ENCODE results near the gene ULK4.

DNA sequence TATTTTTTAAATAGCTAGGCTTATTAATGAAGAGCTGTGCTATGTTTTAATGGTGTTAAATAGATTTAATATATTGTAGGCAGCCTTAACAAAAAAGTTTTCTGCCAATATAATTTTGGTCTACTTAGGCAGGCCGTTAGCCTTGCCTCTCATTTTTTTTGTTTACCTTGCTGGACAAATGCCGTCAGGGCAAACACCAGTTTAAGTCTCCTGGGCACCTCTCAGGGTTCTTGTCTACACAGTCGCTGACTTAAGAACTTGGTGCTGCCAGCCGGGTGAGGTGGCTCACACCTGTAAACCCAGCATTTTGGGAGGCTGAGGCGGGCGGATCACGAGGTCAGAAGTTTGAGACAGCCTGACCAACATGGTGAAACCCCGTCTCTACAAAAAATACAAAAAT is 153.3 kb downstream of the ULK4 start:
- TF ChIP-seq, protein P1, sequence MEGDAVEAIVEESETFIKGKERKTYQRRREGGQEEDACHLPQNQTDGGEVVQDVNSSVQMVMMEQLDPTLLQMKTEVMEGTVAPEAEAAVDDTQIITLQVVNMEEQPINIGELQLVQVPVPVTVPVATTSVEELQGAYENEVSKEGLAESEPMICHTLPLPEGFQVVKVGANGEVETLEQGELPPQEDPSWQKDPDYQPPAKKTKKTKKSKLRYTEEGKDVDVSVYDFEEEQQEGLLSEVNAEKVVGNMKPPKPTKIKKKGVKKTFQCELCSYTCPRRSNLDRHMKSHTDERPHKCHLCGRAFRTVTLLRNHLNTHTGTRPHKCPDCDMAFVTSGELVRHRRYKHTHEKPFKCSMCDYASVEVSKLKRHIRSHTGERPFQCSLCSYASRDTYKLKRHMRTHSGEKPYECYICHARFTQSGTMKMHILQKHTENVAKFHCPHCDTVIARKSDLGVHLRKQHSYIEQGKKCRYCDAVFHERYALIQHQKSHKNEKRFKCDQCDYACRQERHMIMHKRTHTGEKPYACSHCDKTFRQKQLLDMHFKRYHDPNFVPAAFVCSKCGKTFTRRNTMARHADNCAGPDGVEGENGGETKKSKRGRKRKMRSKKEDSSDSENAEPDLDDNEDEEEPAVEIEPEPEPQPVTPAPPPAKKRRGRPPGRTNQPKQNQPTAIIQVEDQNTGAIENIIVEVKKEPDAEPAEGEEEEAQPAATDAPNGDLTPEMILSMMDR (conservative IDR thresholded peaks at IDR 0.05 in 1 of 2, IDR thresholded peaks at IDR 0.05 in 1 of 2; ENCODE audit: low read depth in 1 of 2, low read length in 2 of 2), result no peak
- no peak for TF ChIP-seq EZH2 (IDR thresholded peaks at IDR 0.05; ENCODE audit: low read length, missing control alignments)
